Colonic mucosa (tissue), 4 donors: ENCODE measurements around the gene ABL2. TPM values are rescaled to one million over a fixed set of nuclear protein-coding genes. Genes with fewer than 3 reads are reported as not detected.
A peak's percentile ranks its signal among the peaks of the same experiment; 100 is the strongest.

ENCODE experiments used
- DNase-seq: peaks from one replicate; pipeline ENCODE4 v3.0.0-alpha.2; 2020
- H3K27ac ChIP-seq: fragments of 200-600 bp; one replicate; pipeline ENCODE4 v1.8.0; 2021
- H3K27me3 ChIP-seq: fragments of 200-600 bp; one replicate; pipeline ENCODE4 v1.8.0; 2021
- H3K36me3 ChIP-seq: fragments of 200-600 bp; one replicate; pipeline ENCODE4 v1.8.0; 2021
- H3K4me1 ChIP-seq: fragments of 200-600 bp; one replicate; pipeline ENCODE4 v1.8.0; 2021; ENCODE audit warnings: mild to moderate bottlenecking
- H3K4me3 ChIP-seq: fragments of 200-600 bp; one replicate; pipeline ENCODE4 v1.8.0; 2021
- H3K9ac ChIP-seq, 2 donors: one replicate each; pipeline ENCODE4 v1.7.0; 2013; ENCODE audit warnings: control low read depth in 2 of 2, low read depth in 2 of 2, low read length in 2 of 2
- H3K9me3 ChIP-seq: fragments of 200-600 bp; one replicate; pipeline ENCODE4 v1.8.0; 2021
- intact Hi-C: fragments of 100-400 bp; cut with DNase I; formaldehyde crosslinking; loops from one replicate; pipeline ENCODE4 v1.14.1; 2022
- total RNA-seq, 2 donors: library from RNA; stranded (reverse); fragmentation: NEBNext Ultra II Directional in 1 of 2; extraction: Animal tissue kit (Norgen Biotek cat#: 25700) in 1 of 2; gene quantifications; one replicate each; pipeline ENCODE4 v1.2.1, GENCODE V29; 2021
- TF ChIP-seq, protein P1 (sequence below): fragments of 200-600 bp; IDR thresholded peaks from one replicate; pipeline ENCODE4 v1.8.0; 2022; ENCODE audit warnings: antibody characterized with exemption, mild to moderate bottlenecking
- donor health status: healthy.
- donor health status: DM: no; HTN: no; CAD: no.
- donor health status: DM: no; HTN: no; CAD: no.

Gene ABL2
- total RNA-seq, 2 donors from 2014 or later: 9.1 to 12.8 TPM

GRCh38 chr1:179187735-179188471, 41.6 kb downstream of the ABL2 start:
- DNase-seq: no peak
- no peaks in the 10 kb centered on the region for H3K36me3 ChIP-seq
- intact Hi-C loops: no loop called here
- no peaks in the 10 kb centered on the region for H3K4me1 ChIP-seq
- H3K27me3 ChIP-seq: no peaks in the 10 kb centered on the region
- H3K4me3 ChIP-seq: no peak overlapping the region
- no peaks in the 10 kb centered on the region for H3K9me3 ChIP-seq
- no peak overlapping the region for H3K9ac ChIP-seq
- TF ChIP-seq, protein P1, sequence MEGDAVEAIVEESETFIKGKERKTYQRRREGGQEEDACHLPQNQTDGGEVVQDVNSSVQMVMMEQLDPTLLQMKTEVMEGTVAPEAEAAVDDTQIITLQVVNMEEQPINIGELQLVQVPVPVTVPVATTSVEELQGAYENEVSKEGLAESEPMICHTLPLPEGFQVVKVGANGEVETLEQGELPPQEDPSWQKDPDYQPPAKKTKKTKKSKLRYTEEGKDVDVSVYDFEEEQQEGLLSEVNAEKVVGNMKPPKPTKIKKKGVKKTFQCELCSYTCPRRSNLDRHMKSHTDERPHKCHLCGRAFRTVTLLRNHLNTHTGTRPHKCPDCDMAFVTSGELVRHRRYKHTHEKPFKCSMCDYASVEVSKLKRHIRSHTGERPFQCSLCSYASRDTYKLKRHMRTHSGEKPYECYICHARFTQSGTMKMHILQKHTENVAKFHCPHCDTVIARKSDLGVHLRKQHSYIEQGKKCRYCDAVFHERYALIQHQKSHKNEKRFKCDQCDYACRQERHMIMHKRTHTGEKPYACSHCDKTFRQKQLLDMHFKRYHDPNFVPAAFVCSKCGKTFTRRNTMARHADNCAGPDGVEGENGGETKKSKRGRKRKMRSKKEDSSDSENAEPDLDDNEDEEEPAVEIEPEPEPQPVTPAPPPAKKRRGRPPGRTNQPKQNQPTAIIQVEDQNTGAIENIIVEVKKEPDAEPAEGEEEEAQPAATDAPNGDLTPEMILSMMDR: no peak
- H3K27ac ChIP-seq: peak overlapping the region; percentile 42

- Histone ChIP-seq H3K9me3 (no peaks in the 10 kb centered on the region), H3K36me3 (no peaks in the 10 kb centered on the region), H3K4me3 (no peak overlapping the region), H3K9ac (no peak overlapping the region), H3K27ac (no peak overlapping the region), H3K4me1 (no peaks in the 10 kb centered on the region), H3K27me3 (no peaks in the 10 kb centered on the region)
- intact Hi-C loops: no loop called here
- DNase-seq: no peak
- TF ChIP-seq, protein P1: no peak
These were observed 42.4 kb downstream of the ABL2 start for GRCh38 chr1:179187043-179187442.

DNA sequence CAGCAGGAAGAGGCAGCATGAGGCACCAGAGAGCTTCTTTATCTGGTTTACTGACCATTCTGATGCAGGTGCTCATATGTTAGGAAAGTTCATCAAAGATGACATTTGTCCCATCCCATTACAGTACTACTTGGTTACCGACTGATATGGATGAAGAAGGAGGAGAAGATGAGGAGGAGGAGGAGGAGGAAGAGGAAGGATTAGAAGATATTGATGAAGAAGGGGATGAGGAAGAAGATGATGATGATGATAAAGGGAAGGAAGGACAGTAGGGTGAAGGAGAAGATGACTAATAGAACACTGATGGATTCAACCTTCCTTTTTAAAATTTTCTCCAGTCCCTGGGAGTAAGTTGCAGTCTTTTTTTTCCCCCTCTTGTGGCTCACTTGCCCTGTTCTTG, 45.1 kb downstream of the ABL2 start:
- TF ChIP-seq, protein P1: no peak

DNA sequence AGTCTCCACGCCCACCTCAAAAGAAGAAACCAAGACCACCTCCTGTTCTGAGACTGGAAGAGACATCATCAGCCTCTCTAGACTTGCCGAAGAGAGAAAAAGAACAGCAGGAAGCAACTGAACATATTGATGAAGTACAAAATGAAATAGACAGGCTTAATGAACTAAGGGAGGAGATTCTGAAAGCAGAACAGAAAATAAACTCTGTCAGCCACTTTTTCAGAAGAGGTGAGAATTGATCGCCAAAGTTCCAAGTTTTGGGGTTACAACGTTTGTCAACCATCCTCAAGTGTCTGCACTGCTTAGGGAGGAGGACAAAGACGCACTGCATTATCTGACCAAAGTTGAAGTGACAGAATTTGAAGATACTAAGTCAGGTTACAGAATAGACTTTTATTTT, 45.6 kb downstream of the ABL2 start:
- TF ChIP-seq, protein P1: no peak
- H3K9ac ChIP-seq: no peak overlapping the region
- no peak overlapping the region for H3K27ac ChIP-seq
- H3K9me3 ChIP-seq: no peaks in the 10 kb centered on the region
- no peak overlapping the region for H3K4me3 ChIP-seq
- DNase-seq: no peak
- no peaks in the 10 kb centered on the region for H3K27me3 ChIP-seq
- intact Hi-C loops: no loop called here
- H3K4me1 ChIP-seq: no peaks in the 10 kb centered on the region
- H3K36me3 ChIP-seq: no peaks in the 10 kb centered on the region

More for the DNA sequence above, 45.1 kb downstream of the ABL2 start:
- intact Hi-C loops: no loop called here
- H3K27ac ChIP-seq: no peak overlapping the region
- H3K9me3 ChIP-seq: no peaks in the 10 kb centered on the region
- no peak overlapping the region for H3K4me3 ChIP-seq
- no peaks in the 10 kb centered on the region for H3K27me3 ChIP-seq
- no peaks in the 10 kb centered on the region for H3K4me1 ChIP-seq
- DNase-seq: no peak
- H3K9ac ChIP-seq: no peak overlapping the region
- H3K36me3 ChIP-seq: no peaks in the 10 kb centered on the region

- Histone ChIP-seq H3K27ac (no peak overlapping the region), H3K4me1 (no peaks in the 10 kb centered on the region), H3K4me3 (no peak overlapping the region), H3K9me3 (no peaks in the 10 kb centered on the region), H3K36me3 (no peaks in the 10 kb centered on the region), H3K27me3 (no peaks in the 10 kb centered on the region), H3K9ac (no peak overlapping the region)
- no peak for DNase-seq
- intact Hi-C loops: no loop called here
- TF ChIP-seq, protein P1: no peak
These were observed 50.5 kb downstream of the ABL2 start for GRCh38 chr1:179178950-179179349.
